HepG2 (cell line): ENCODE measurements around the gene TJP1. TPM values are rescaled to one million over a fixed set of nuclear protein-coding genes. Genes with fewer than 3 reads are reported as not detected.

Source experiments
- ATAC-seq: fragments of 200-7000 bp; cut with Tn5 transposase; 3 replicates; pipeline ENCODE4 v1.9.1; 2020; ENCODE audit warnings: mild to moderate bottlenecking, moderate library complexity
- BruUV-seq: library from RNA; stranded (reverse); fragments of 400-500 nt; replicated peaks from 2 replicates; lab custom pipeline; 2021; lab: Mats Ljungman, UMichigan
- CTCF ChIA-PET: fragments of 300-600 bp; formaldehyde crosslinking; extraction: SDS; loops from one replicate; lab custom pipeline; 2021; ENCODE audit warnings: low total read pairs, inconsistent platforms, low intra/inter-chr PET ratio; lab: Yijun Ruan, JAX
- POLR2A ChIA-PET: fragments of 350-600 bp; sonication (Branson Sonifier 250); formaldehyde crosslinking; loops from one replicate; lab custom pipeline; 2020; ENCODE audit warnings: antibody characterized with exemption, inconsistent platforms; lab: Yijun Ruan, JAX
- DNase-seq: peaks from one replicate; pipeline ENCODE4 v3.0.0-alpha.2; 2015; ENCODE audit warnings: low spot score
- FAIRE-seq: peaks from 3 replicates; lab custom pipeline; 2011; peaks lifted over from hg19 to GRCh38; lab: Jason Lieb, UNC
- H2AFZ ChIP-seq: one replicate; pipeline ENCODE4 v1.6.1; 2011; ENCODE audit warnings: low read length, inconsistent platforms
- H3K27ac ChIP-seq: fragments of 300-600 bp; 3 replicates; pipeline ENCODE4 v1.8.0; 2011; ENCODE audit warnings: mixed run types, mild to moderate bottlenecking, mixed read lengths, low read length, inconsistent platforms; ENCODE audit not compliant: insufficient read depth; ENCODE audit errors: extremely low read length
- H3K27me3 ChIP-seq, 2 experiments: fragments of 200-600 bp in 1 of 2; 2 replicates in 1 of 2; 3 replicates in 1 of 2; pipeline versions ENCODE4 v1.6.0 to v1.8.0; 2011; ENCODE audit warnings: low read length in 2 of 2, mild to moderate bottlenecking in 2 of 2, moderate library complexity in 2 of 2, inconsistent platforms in 1 of 2; ENCODE audit not compliant: insufficient read depth in 2 of 2, control insufficient read depth in 1 of 2
- H3K36me3 ChIP-seq, 2 experiments: fragments of 200-600 bp in 1 of 2; replicated peaks in 1 of 2; 2 replicates in 1 of 2; 3 replicates in 1 of 2; pipeline versions ENCODE4 v1.5.1 to v1.8.0; 2011; ENCODE audit warnings: low read length in 2 of 2, inconsistent platforms in 1 of 2; ENCODE audit not compliant: insufficient read depth in 2 of 2, control insufficient read depth in 1 of 2
- H3K4me1 ChIP-seq: 2 replicates; pipeline ENCODE4 v1.5.1; 2012; ENCODE audit warnings: low read length, inconsistent platforms; ENCODE audit not compliant: insufficient read depth
- H3K4me2 ChIP-seq: 2 replicates; pipeline ENCODE4 v1.6.0; 2011; ENCODE audit warnings: low read depth, low read length, inconsistent platforms
- H3K4me3 ChIP-seq, 3 experiments: fragments of 200-600 bp in 1 of 3; sonication (generic), shearing (Covaris generic) in 1 of 3; replicated peaks in 1 of 3; 2 replicates each; pipeline ENCODE4 v1.5.1; 2011 to 2016; ENCODE audit warnings: low read length in 3 of 3, inconsistent platforms in 2 of 3, low read depth in 2 of 3, mild to moderate bottlenecking in 2 of 3, control low read depth in 1 of 3, mixed read lengths in 1 of 3; ENCODE audit not compliant: insufficient read depth in 1 of 3
- H3K79me2 ChIP-seq: one replicate; pipeline ENCODE4 v1.6.1; 2011; ENCODE audit warnings: low read length, inconsistent platforms; ENCODE audit not compliant: insufficient read depth
- H3K9ac ChIP-seq: 2 replicates; pipeline ENCODE4 v1.6.0; 2011; ENCODE audit warnings: mild to moderate bottlenecking, low read depth, low read length, inconsistent platforms; ENCODE audit not compliant: insufficient read depth
- H3K9me3 ChIP-seq: 2 replicates; pipeline ENCODE4 v1.5.1; 2012; ENCODE audit warnings: mild to moderate bottlenecking, low read length
- H4K20me1 ChIP-seq: 2 replicates; pipeline ENCODE4 v1.6.0; 2011; ENCODE audit warnings: inconsistent platforms, mild to moderate bottlenecking, low read length, moderate library complexity; ENCODE audit not compliant: insufficient read depth
- CAMTA2 ChIP-seq: sonication (generic); formaldehyde crosslinking; IDR thresholded peaks from 2 replicates; pipeline ENCODE4 v1.4.0; 2020; ENCODE audit warnings: mild to moderate bottlenecking, missing genetic modification reagents, borderline replicate concordance
- CENPT ChIP-seq: sonication (generic); formaldehyde crosslinking; IDR thresholded peaks from 2 replicates; pipeline ENCODE4 v1.8.0; 2022; ENCODE audit warnings: low read depth, mild to moderate bottlenecking, moderate library complexity, missing genetic modification reagents
- MAFF ChIP-seq: IDR thresholded peaks from 2 replicates; pipeline ENCODE4 v1.6.1; 2011; ENCODE audit warnings: low read depth, low read length, improper control_type of control experiment
- SKI ChIP-seq: fragments of 450-650 bp; IDR thresholded peaks from one replicate; pipeline ENCODE4 v1.6.1; 2018; ENCODE audit warnings: mild to moderate bottlenecking; ENCODE audit not compliant: partially characterized antibody
- ZBTB46 ChIP-seq: sonication (generic); formaldehyde crosslinking; IDR thresholded peaks from 2 replicates; pipeline ENCODE4 v1.4.0; 2020; ENCODE audit warnings: mild to moderate bottlenecking, missing genetic modification reagents, borderline replicate concordance
- ZNF24 ChIP-seq: fragments of 450-650 bp; IDR thresholded peaks from 2 replicates; pipeline ENCODE4 v1.6.1; 2017; ENCODE audit warnings: antibody characterized with exemption, mild to moderate bottlenecking
- WGBS: methylation state at CpG from one replicate; pipeline ENCODE4 v1.1.6; 2017; ENCODE audit warnings: low lambda C conversion rate; 5-methylcytosine and 5-hydroxymethylcytosine counted together
- in situ Hi-C: cut with HindIII; loops from 2 replicates; pipeline ENCODE4 v1.10.0; 2017; ENCODE audit warnings: low pct_unique_long_range_greater_than_20kb; ENCODE audit not compliant: extremely low pct_ligation_motif_present
- intact Hi-C: fragments of 100-400 bp; cut with micrococcal nuclease; formaldehyde crosslinking; loops from one replicate; pipeline ENCODE4 v1.10.0; 2022; ENCODE audit not compliant: unreplicated experiment
- polyA plus RNA-seq, 8 experiments: library from polyadenylated mRNA; depleted of rRNA in 3 of 8; stranded (reverse) in 7 of 8; unstranded in 1 of 8; fragments of >200 nt; fragmentation: Illumina TruSeq in 4 of 8; extraction: Trizol in 4 of 8; gene quantifications; 2 replicates each; pipeline versions ENCODE4 v1.2.1 to v1.2.3, GENCODE V29; 2011 to 2016; ENCODE audit warnings: low read depth in 4 of 8, missing spikeins in 1 of 8, mixed read lengths in 1 of 8; ENCODE audit not compliant: insufficient read depth in 1 of 8
- total RNA-seq, 5 experiments: library from RNA; depleted of rRNA; stranded (reverse); fragments of >200 nt; fragmentation: Illumina TruSeq; extraction: Trizol; gene quantifications; 2 replicates each; pipeline ENCODE4 v1.2.3, GENCODE V29; 2016; ENCODE audit warnings: low read depth in 1 of 5

The TJP1 gene
- total and polyA plus RNA-seq, 2 of the 13 experiments (the other 11 are each of a cell fraction or from before 2014, with no cell fraction given): 25.9 to 27.1 TPM

- CTCF ChIA-PET: no interaction called here
- POLR2A ChIA-PET: no interaction called here
- Histone ChIP-seq H4K20me1 (peaks cover 27% of the 10 kb centered on the region), H3K79me2 (peaks cover 94% of the 10 kb centered on the region), H3K27me3 (no peaks in the 10 kb centered on the region), H3K4me1 (peaks cover 46% of the 10 kb centered on the region), H3K27ac (no peak overlapping the region), H2AFZ (no peak overlapping the region), H3K4me3 (no peak overlapping the region), H3K4me2 (no peak overlapping the region)
- no peak for FAIRE-seq
- in situ Hi-C loops: no loop called here
- ATAC-seq: no peak
- TF ChIP-seq CENPT (no peak), MAFF (no peak), SKI (no peak), CAMTA2 (CRISPR knock-in tag) (no peak), ZBTB46 (CRISPR knock-in tag) (no peak), ZNF24 (peak; percentile 76; the same call in 1 of the 2 replicates)
- TF ChIP-seq, all 625 proteins: peak for 1
- no peaks in the 10 kb centered on the region for H3K9me3 ChIP-seq
- BruUV-seq: no TSS peak
- H3K36me3 ChIP-seq: no peaks in the 10 kb centered on the region; a peak in 1 of 5 replicates
- H3K9ac ChIP-seq: no peak overlapping the region
- 97% methylated on average over 2 of the region's 2 CpGs for WGBS
- no peak for DNase-seq
- intact Hi-C loops: loop anchor here (10.0 kb wide), 1 partner anchor 117 kb away; no protein-coding TSS in a partner anchor
Observed at GRCh38 chr15:29811691-29812383, 10.4 kb downstream of the TJP1 start.
